Testis (tissue), 3 donors: ENCODE results near the gene CFLAR. TPM values are rescaled to one million over a fixed set of nuclear protein-coding genes. Genes with fewer than 3 reads are reported as not detected.
"Not testable (repeated sequence)": the region's sequence is repeated elsewhere in the genome, so short reads cannot be mapped to it uniquely, and the experiment has no call there.

Experiments used
- DNase-seq: peaks from one replicate; pipeline ENCODE4 v3.0.0-alpha.2; 2019
- H3K27ac ChIP-seq, 2 donors: fragments of 200-600 bp; sonication (generic); one replicate each; pipeline ENCODE4 v1.5.1; 2019
- H3K27me3 ChIP-seq: fragments of 200-600 bp; sonication (generic); one replicate; pipeline ENCODE4 v1.5.1; 2019
- H3K36me3 ChIP-seq: fragments of 200-600 bp; sonication (generic); one replicate; pipeline ENCODE4 v1.5.1; 2017; ENCODE audit warnings: low read depth; ENCODE audit errors: missing control alignments
- H3K4me1 ChIP-seq: fragments of 200-600 bp; sonication (generic); one replicate; pipeline ENCODE4 v1.5.1; 2019
- H3K4me3 ChIP-seq, 2 donors: fragments of 200-600 bp; sonication (generic); one replicate each; pipeline ENCODE4 v1.5.1; 2017 to 2019
- H3K9me3 ChIP-seq: fragments of 200-600 bp; sonication (generic); one replicate; pipeline ENCODE4 v1.5.1; 2017
- POLR2A ChIP-seq: fragments of 450-650 bp; IDR thresholded peaks from one replicate; pipeline ENCODE4 v1.6.1; 2017; ENCODE audit warnings: antibody characterized with exemption, mild to moderate bottlenecking, moderate library complexity
- WGBS, 2 donors: methylation state at CpG; one replicate each; pipeline ENCODE4 v1.1.5; 2018; 5-methylcytosine and 5-hydroxymethylcytosine counted together
- intact Hi-C: fragments of 100-400 bp; cut with DNase I; formaldehyde crosslinking; loops from one replicate; pipeline ENCODE4 v1.15.1; 2023; ENCODE audit warnings: low total_unique reads
- polyA plus RNA-seq: library from polyadenylated mRNA; stranded (reverse); fragments of 350-450 nt; fragmentation: Illumina TruSeq; extraction: RNeasy Lipid Tissue Mini Kit (QIAGEN cat#74804); gene quantifications from one replicate; pipeline ENCODE4 v1.2.3, GENCODE V29; 2014; ENCODE audit warnings: low read depth, low replicate concordance; ENCODE audit not compliant: insufficient read depth
- total RNA-seq, 2 donors: library from RNA; depleted of rRNA; stranded (reverse); fragments of >200 nt; gene quantifications; one replicate each; pipeline ENCODE4 v1.2.3, GENCODE V29; 2016
- TF ChIP-seq, protein P1 (sequence below), 3 experiments: fragments of 450-650 bp in 2 of 3; fragments of 200-600 bp in 1 of 3; sonication (generic) in 1 of 3; IDR thresholded peaks; one replicate each; pipeline ENCODE4 v1.5.1; 2016 to 2019; ENCODE audit warnings: antibody characterized with exemption in 3 of 3, mild to moderate bottlenecking in 2 of 3, moderate library complexity in 1 of 3

CFLAR gene
- total and polyA plus RNA-seq, 3 donors from 2014 or later = 51.1 to 137 (median 117) TPM

DNA sequence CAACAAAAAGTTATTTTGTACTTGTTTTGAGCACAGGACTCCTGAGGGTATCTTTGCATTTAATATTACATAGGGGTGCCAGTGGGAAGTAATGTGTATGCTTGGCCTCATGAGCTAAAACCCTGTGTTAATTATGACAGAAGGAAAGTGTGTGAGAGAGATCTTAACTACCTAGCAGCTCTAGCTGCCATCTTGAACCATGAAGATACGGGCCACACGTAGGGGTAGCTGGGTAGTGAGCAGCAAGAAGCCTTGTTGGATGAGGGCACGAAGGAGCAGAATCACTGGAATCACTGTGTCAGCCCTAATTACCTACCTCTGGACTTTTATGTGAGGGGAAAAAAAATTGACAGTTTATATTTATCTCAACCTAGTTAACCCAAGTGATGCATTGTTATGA lies 51.6 kb downstream of the CFLAR start:
- H3K27ac ChIP-seq = no peak overlapping the region
- no peaks in the 10 kb centered on the region for H3K27me3 ChIP-seq
- no peaks in the 10 kb centered on the region for H3K9me3 ChIP-seq
- H3K4me3 ChIP-seq = no peak overlapping the region
- intact Hi-C loops = no loop called here
- TF ChIP-seq, protein P1, sequence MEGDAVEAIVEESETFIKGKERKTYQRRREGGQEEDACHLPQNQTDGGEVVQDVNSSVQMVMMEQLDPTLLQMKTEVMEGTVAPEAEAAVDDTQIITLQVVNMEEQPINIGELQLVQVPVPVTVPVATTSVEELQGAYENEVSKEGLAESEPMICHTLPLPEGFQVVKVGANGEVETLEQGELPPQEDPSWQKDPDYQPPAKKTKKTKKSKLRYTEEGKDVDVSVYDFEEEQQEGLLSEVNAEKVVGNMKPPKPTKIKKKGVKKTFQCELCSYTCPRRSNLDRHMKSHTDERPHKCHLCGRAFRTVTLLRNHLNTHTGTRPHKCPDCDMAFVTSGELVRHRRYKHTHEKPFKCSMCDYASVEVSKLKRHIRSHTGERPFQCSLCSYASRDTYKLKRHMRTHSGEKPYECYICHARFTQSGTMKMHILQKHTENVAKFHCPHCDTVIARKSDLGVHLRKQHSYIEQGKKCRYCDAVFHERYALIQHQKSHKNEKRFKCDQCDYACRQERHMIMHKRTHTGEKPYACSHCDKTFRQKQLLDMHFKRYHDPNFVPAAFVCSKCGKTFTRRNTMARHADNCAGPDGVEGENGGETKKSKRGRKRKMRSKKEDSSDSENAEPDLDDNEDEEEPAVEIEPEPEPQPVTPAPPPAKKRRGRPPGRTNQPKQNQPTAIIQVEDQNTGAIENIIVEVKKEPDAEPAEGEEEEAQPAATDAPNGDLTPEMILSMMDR (IDR thresholded peaks at IDR 0.05) = no peak
- TF ChIP-seq POLR2A = no peak
- no peak for DNase-seq
- no peaks in the 10 kb centered on the region for H3K36me3 ChIP-seq
- WGBS, 2 donors = 91 to 92% methylated on average over 3 of the region's 3 CpGs
- no peaks in the 10 kb centered on the region for H3K4me1 ChIP-seq

DNA sequence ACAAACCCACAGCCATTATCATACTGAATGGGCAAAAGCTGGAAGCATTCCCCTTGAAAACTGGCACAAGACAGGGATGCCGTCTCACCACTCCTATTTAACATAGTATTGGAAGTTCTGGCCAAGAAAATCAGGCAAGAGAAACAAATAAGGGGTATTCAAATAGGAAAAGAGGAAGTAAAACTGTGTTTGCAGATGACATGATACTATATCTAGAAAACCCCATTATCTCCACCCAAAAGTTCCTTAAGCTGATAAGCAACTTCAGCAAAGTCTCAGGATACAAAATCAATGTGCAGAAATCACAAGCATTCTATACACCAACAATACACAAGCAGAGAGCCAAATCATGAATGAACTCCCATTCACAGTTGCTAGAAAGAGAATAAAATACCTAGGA lies 52.5 kb downstream of the CFLAR start:
- intact Hi-C loops = not testable (repeated sequence)
- WGBS, 2 donors = 92 to 94% methylated on average over 1 of the region's 1 CpG

DNA sequence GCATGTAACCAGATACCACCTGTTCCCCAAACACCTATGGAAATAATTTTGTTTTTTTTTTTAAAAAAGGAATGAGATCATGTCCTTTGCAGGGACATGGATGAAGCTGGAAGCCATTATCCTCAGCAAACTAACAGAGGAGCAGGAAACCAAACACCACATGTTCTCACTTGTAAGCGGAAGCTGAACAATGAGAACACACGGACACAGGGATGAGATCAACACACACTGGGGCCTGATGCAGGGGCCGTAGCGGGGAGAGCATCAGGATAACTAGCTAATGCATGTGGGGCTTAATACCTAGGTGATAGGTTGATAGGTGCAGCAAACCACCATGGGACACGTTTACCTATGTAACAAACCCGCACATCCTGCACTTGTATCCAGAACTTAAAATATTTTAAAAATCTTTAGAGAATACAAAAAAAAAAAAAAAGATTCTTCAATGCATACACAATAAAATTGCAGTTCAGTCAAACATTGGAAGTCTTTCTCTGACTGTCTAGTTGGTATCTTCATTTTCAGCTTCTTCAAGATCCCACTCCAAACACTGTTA lies 55.4 kb downstream of the CFLAR start:
- DNase-seq = no peak
- H3K27ac ChIP-seq = no peak overlapping the region
- H3K4me1 ChIP-seq = no peaks in the 10 kb centered on the region
- no peak overlapping the region for H3K4me3 ChIP-seq
- H3K9me3 ChIP-seq = no peaks in the 10 kb centered on the region
- 73 to 87% methylated on average over 6 of the region's 6 CpGs for WGBS, 2 donors
- TF ChIP-seq, protein P1 (IDR thresholded peaks at IDR 0.05) = no peak
- no peak for TF ChIP-seq POLR2A
- intact Hi-C loops = no loop called here
- no peaks in the 10 kb centered on the region for H3K36me3 ChIP-seq
- H3K27me3 ChIP-seq = no peaks in the 10 kb centered on the region

More for the DNA sequence above, 52.5 kb downstream of the CFLAR start:
- not testable (repeated sequence) for H3K4me1 ChIP-seq, H3K36me3 ChIP-seq, H3K27ac ChIP-seq, DNase-seq, H3K4me3 ChIP-seq, H3K27me3 ChIP-seq, H3K9me3 ChIP-seq

DNA sequence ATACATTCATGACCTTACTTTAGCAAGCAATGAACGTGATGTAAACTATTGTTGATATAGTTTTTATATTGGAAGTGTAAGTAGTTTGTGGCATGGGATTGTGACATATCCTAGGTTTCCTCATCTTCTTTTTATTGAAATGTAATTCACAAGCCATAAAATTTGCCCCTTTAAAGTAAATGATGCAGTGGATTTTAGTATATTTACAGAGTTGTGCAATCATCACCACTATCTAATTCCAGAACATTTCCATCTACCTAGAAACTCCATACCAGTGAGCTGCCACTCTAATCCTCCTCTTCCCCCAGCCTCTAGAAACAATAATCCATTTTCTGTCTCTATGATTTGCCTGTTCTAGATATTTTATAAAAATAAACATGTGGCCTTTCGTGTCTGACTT lies 56.3 kb downstream of the CFLAR start:
- no peak overlapping the region for H3K4me3 ChIP-seq
- no peaks in the 10 kb centered on the region for H3K36me3 ChIP-seq
- H3K27me3 ChIP-seq = no peaks in the 10 kb centered on the region
- no peaks in the 10 kb centered on the region for H3K4me1 ChIP-seq
- H3K27ac ChIP-seq = no peak overlapping the region
- no peak for DNase-seq
- intact Hi-C loops = no loop called here
- no peaks in the 10 kb centered on the region for H3K9me3 ChIP-seq
- 65 to 72% methylated on average over 2 of the region's 2 CpGs for WGBS, 2 donors
- TF ChIP-seq, protein P1 (IDR thresholded peaks at IDR 0.05) = no peak
- TF ChIP-seq POLR2A = no peak

DNA sequence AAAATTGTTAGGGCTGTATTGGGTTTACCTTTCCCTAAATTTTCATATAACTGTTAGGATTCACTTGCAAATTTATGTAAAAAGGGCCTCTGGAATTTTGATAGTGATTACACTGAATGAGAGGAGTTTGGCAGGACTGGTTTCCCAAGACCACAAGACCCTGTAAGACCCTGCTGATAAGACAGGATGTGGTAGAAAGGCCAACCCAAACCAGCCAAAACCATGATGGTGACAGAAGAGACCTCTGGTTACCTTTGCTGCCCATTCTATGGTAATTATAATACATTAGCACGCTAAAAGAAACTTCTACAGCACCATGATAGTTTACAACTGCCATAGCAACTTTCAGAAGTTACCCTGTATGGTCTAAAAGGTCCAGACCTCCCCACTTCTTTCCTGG lies 58.7 kb downstream of the CFLAR start:
- H3K27me3 ChIP-seq = no peaks in the 10 kb centered on the region
- no peaks in the 10 kb centered on the region for H3K36me3 ChIP-seq
- intact Hi-C loops = no loop called here
- H3K4me3 ChIP-seq = no peak overlapping the region
- DNase-seq = no peak
- H3K9me3 ChIP-seq = no peaks in the 10 kb centered on the region
- TF ChIP-seq, protein P1 (IDR thresholded peaks at IDR 0.05) = no peak
- TF ChIP-seq POLR2A = no peak
- H3K4me1 ChIP-seq = no peaks in the 10 kb centered on the region
- 50 to 58% methylated on average over 1 of the region's 1 CpG for WGBS, 2 donors
- no peak overlapping the region for H3K27ac ChIP-seq
